HUES6 (cell line): ENCODE results near the gene CUX1.
"Not testable (repeated sequence)": the region's sequence is repeated elsewhere in the genome, so short reads cannot be mapped to it uniquely, and the experiment has no call there.

Experiments
- H3K27ac ChIP-seq: 2 replicates; pipeline ENCODE4 v1.7.0; 2013; ENCODE audit warnings: low read depth, mild to moderate bottlenecking, low read length, inconsistent platforms
- H3K27me3 ChIP-seq: 2 replicates; pipeline ENCODE4 v1.6.1; 2013; ENCODE audit warnings: low read length; ENCODE audit not compliant: control insufficient read depth, insufficient read depth
- H3K36me3 ChIP-seq: 2 replicates; pipeline ENCODE4 v1.6.1; 2013; ENCODE audit warnings: low read length; ENCODE audit not compliant: control insufficient read depth, insufficient read depth
- H3K4me1 ChIP-seq: 2 replicates; pipeline ENCODE4 v1.6.1; 2013; ENCODE audit warnings: low read length; ENCODE audit not compliant: control insufficient read depth, insufficient read depth
- H3K4me3 ChIP-seq: 2 replicates; pipeline ENCODE4 v1.5.1; 2013; ENCODE audit warnings: low read depth, low read length
- H3K9ac ChIP-seq: one replicate; pipeline ENCODE4 v1.6.1; 2013; ENCODE audit warnings: mild to moderate bottlenecking, low read length
- H3K9me3 ChIP-seq: 2 replicates; pipeline ENCODE4 v1.6.1; 2013; ENCODE audit warnings: low read depth, low read length; ENCODE audit not compliant: control insufficient read depth, insufficient read depth

CUX1 gene

GRCh38 chr7:102025777-102026176, 208.4 kb downstream of the CUX1 start:
- H3K27ac ChIP-seq, H3K27me3 ChIP-seq, H3K4me3 ChIP-seq, H3K9me3 ChIP-seq, H3K9ac ChIP-seq, H3K36me3 ChIP-seq: not testable (repeated sequence)
- peaks cover 10% of the 10 kb centered on the region for H3K4me1 ChIP-seq

- H3K4me3 ChIP-seq, result no peak overlapping the region
- no peaks in the 10 kb centered on the region for H3K9me3 ChIP-seq
- no peak overlapping the region for H3K27ac ChIP-seq
- H3K36me3 ChIP-seq, result peaks cover 14% of the 10 kb centered on the region; the same call in 1 of the 2 replicates
- H3K9ac ChIP-seq, result no peak overlapping the region
- peaks cover 10% of the 10 kb centered on the region for H3K4me1 ChIP-seq
- no peaks in the 10 kb centered on the region for H3K27me3 ChIP-seq
Observed at GRCh38 chr7:102028206-102028826, 210.9 kb downstream of the CUX1 start.

GRCh38 chr7:102029616-102030015, 212.2 kb downstream of the CUX1 start:
- Histone ChIP-seq H3K36me3 (peaks cover 14% of the 10 kb centered on the region; the same call in 1 of the 2 replicates), H3K4me3 (no peak overlapping the region), H3K27ac (no peak overlapping the region), H3K9me3 (no peaks in the 10 kb centered on the region), H3K9ac (no peak overlapping the region), H3K4me1 (peaks cover 8% of the 10 kb centered on the region), H3K27me3 (no peaks in the 10 kb centered on the region)

GRCh38 chr7:102030696-102031095, 213.3 kb downstream of the CUX1 start:
- Histone ChIP-seq H3K27me3 (no peaks in the 10 kb centered on the region), H3K27ac (no peak overlapping the region), H3K9ac (no peak overlapping the region), H3K4me1 (peaks cover 5% of the 10 kb centered on the region; the same call in 1 of the 2 replicates), H3K9me3 (no peaks in the 10 kb centered on the region), H3K4me3 (no peak overlapping the region), H3K36me3 (peaks cover 14% of the 10 kb centered on the region; the same call in 1 of the 2 replicates)

GRCh38 chr7:102036958-102037357, 219.5 kb downstream of the CUX1 start:
- Histone ChIP-seq H3K36me3 (0 out of 2 replicates have a peak, but pooled peaks cover 5% of the 10 kb centered on the region), H3K27ac (no peak overlapping the region), H3K9me3 (no peaks in the 10 kb centered on the region), H3K27me3 (no peaks in the 10 kb centered on the region), H3K9ac (no peak overlapping the region), H3K4me3 (no peak overlapping the region), H3K4me1 (no peaks in the 10 kb centered on the region)

DNA sequence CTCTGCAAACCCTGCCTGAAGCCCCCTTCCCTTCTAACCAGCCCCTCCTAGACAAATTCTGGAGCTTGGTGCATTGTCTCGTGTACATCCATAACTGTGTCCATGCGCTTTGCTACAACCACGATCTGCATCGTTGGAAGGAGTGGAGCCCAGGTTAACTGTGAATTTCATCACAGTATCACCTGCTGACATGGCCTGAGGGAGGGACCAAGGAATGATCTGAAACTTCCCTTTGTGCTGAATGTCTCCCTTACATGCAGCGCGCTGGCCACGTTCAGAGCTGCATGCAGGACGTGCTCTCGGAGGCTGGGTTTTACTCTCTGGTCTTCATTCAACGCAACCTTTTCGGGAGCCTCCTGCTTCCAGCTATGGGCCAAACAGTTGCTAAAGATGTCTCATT, 222.3 kb downstream of the CUX1 start:
- Histone ChIP-seq H3K27me3 (no peaks in the 10 kb centered on the region), H3K4me3 (no peak overlapping the region), H3K27ac (no peak overlapping the region), H3K9me3 (no peaks in the 10 kb centered on the region), H3K4me1 (no peaks in the 10 kb centered on the region), H3K36me3 (0 out of 2 replicates have a peak, but pooled peaks cover 2% of the 10 kb centered on the region), H3K9ac (no peak overlapping the region)

- H3K4me3 ChIP-seq, result no peak overlapping the region
- no peak overlapping the region for H3K27ac ChIP-seq
- H3K36me3 ChIP-seq, result 0 out of 2 replicates have a peak, but pooled peaks cover 2% of the 10 kb centered on the region
Observed at GRCh38 chr7:102040569-102040968, 223.1 kb downstream of the CUX1 start.

DNA sequence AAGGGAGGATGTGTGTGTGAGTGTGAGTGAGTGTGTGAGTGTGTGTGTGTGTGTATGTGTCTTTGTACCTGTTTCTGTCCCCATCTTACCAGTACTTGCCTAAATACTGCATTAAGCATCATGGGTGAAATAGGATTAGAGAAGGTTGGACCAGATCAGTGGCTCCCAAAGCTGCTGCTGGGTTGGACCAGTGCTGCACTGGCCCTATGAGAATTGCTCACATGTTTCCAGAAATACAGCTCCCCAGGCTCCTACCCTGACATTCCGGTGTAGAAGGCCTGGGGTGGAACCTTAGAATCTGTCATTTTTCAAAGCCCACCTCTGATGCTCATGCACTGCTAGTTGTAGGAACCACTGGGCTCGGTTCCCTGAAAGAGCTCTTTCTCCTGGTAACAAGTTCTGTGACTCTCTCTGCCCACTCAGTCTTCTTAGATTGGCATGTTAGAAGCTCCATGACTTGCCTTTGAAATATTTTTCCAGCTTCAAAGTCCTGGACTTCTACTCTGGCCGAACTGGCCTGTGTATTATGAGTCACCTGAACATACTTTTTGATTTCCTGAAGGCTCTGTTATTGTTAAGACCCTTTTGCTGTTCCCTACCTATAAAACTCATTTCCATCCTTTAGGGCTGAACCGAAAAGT, 224.7 kb downstream of the CUX1 start:
- no peaks in the 10 kb centered on the region for H3K4me1 ChIP-seq
- H3K9ac ChIP-seq, result no peak overlapping the region
- no peaks in the 10 kb centered on the region for H3K27me3 ChIP-seq
- 0 out of 2 replicates have a peak, but pooled peaks cover 2% of the 10 kb centered on the region for H3K36me3 ChIP-seq
- no peak overlapping the region for H3K27ac ChIP-seq
- no peaks in the 10 kb centered on the region for H3K9me3 ChIP-seq
- H3K4me3 ChIP-seq, result no peak overlapping the region

More at GRCh38 chr7:102040569-102040968, 223.1 kb downstream of the CUX1 start:
- no peaks in the 10 kb centered on the region for H3K27me3 ChIP-seq
- no peaks in the 10 kb centered on the region for H3K9me3 ChIP-seq
- H3K4me1 ChIP-seq, result no peaks in the 10 kb centered on the region
- no peak overlapping the region for H3K9ac ChIP-seq

DNA sequence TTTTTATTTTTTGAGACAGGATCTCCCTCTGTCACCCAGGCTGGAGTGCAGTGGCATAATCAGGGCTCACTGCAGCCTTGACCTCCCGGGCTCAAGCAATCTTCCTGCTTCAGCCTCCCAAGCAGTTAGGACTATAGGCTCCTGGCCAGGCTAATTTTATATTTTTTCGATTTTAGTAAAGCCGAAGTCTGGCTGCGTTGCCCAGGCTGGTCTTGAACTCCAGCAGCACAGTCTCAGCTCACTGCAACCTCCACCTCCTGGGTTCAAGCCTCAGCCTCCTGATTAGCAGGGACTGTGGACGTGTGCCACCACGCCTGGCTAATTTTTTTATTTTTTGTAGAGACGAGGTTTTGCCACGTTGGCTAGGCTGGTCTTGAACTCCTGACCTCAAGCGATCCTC, 225.4 kb downstream of the CUX1 start:
- not testable (repeated sequence) for H3K27ac ChIP-seq, H3K9ac ChIP-seq, H3K27me3 ChIP-seq, H3K36me3 ChIP-seq, H3K4me3 ChIP-seq, H3K9me3 ChIP-seq, H3K4me1 ChIP-seq

- H3K27me3 ChIP-seq, result no peaks in the 10 kb centered on the region
- peaks cover under 1% of the 10 kb centered on the region; the same call in 1 of the 2 replicates for H3K4me1 ChIP-seq
- no peak overlapping the region for H3K4me3 ChIP-seq
- no peak overlapping the region for H3K27ac ChIP-seq
- no peak overlapping the region for H3K9ac ChIP-seq
- 0 out of 2 replicates have a peak, but pooled peaks cover 5% of the 10 kb centered on the region for H3K36me3 ChIP-seq
- H3K9me3 ChIP-seq, result no peaks in the 10 kb centered on the region
Observed at GRCh38 chr7:102044641-102044983, 227.2 kb downstream of the CUX1 start.

GRCh38 chr7:102044984-102045673, 227.7 kb downstream of the CUX1 start:
- 0 out of 2 replicates have a peak, but pooled peaks cover 3% of the 10 kb centered on the region for H3K36me3 ChIP-seq
- no peak overlapping the region for H3K27ac ChIP-seq
- H3K27me3 ChIP-seq, result no peaks in the 10 kb centered on the region
- no peak overlapping the region for H3K9ac ChIP-seq
- no peaks in the 10 kb centered on the region for H3K9me3 ChIP-seq
- H3K4me1 ChIP-seq, result peaks cover 3% of the 10 kb centered on the region; the same call in 1 of the 2 replicates
- H3K4me3 ChIP-seq, result no peak overlapping the region
